Upper lobe of left lung (tissue), 6 donors: ENCODE data around the gene NAA80. TPM values are rescaled to one million over a fixed set of nuclear protein-coding genes. Genes with fewer than 3 reads are reported as not detected.

Experiments used
- ATAC-seq, 2 donors: fragments of 200-7000 bp; cut with Tn5 transposase; one replicate each; pipeline ENCODE4 v1.9.1; 2022; ENCODE audit warnings: mild to moderate bottlenecking in 2 of 2, moderate library complexity in 2 of 2; ENCODE audit not compliant: low FRiP score in 2 of 2
- DNase-seq, 2 donors: peaks; one replicate each; pipeline ENCODE4 v3.0.0-alpha.2; 2019 to 2020
- H3K27ac ChIP-seq, 4 donors: fragments of 200-600 bp; sonication (generic); one replicate each; pipeline ENCODE4 v1.5.1; 2016 to 2019
- H3K27me3 ChIP-seq, 4 donors: fragments of 200-600 bp; sonication (generic); one replicate each; pipeline ENCODE4 v1.5.1; 2017 to 2019
- H3K36me3 ChIP-seq, 4 donors: fragments of 200-600 bp; sonication (generic); one replicate each; pipeline ENCODE4 v1.5.1; 2016 to 2019
- H3K4me1 ChIP-seq, 4 donors: fragments of 200-600 bp; sonication (generic); one replicate each; pipeline ENCODE4 v1.5.1; 2018 to 2019
- H3K4me3 ChIP-seq, 4 donors: fragments of 200-600 bp; sonication (generic); one replicate each; pipeline ENCODE4 v1.5.1; 2017 to 2019; ENCODE audit warnings: mild to moderate bottlenecking in 2 of 4, moderate library complexity in 1 of 4
- H3K9me3 ChIP-seq, 4 donors: fragments of 200-600 bp; sonication (generic); one replicate each; pipeline ENCODE4 v1.5.1; 2018 to 2019
- EP300 ChIP-seq, 4 donors: sonication (generic); formaldehyde crosslinking; IDR thresholded peaks; one replicate each; pipeline ENCODE4 v1.5.1; 2017; ENCODE audit warnings: antibody characterized with exemption in 4 of 4, control low read depth in 2 of 4
- POLR2A ChIP-seq, 4 donors: fragments of 450-650 bp; IDR thresholded peaks; one replicate each; pipeline ENCODE4 v1.5.1; 2016 to 2017; ENCODE audit warnings: antibody characterized with exemption in 4 of 4, mild to moderate bottlenecking in 2 of 4
- POLR2AphosphoS5 ChIP-seq, 2 donors: sonication (generic); formaldehyde crosslinking; IDR thresholded peaks; one replicate each; pipeline ENCODE4 v1.5.1; 2017; ENCODE audit warnings: antibody characterized with exemption in 2 of 2
- WGBS, 2 donors: methylation state at CpG; one replicate each; pipeline ENCODE4 v1.1.5; 2017 to 2018; 5-methylcytosine and 5-hydroxymethylcytosine counted together
- total RNA-seq, 6 donors: library from RNA; depleted of rRNA in 4 of 6; stranded (reverse); fragments of >200 nt in 4 of 6; gene quantifications; one replicate each; pipeline versions ENCODE4 v1.1.0 to v1.2.1, GENCODE V29; 2016 to 2021
- TF ChIP-seq, protein P1 (sequence below), 6 experiments: fragments of 450-650 bp in 4 of 6; fragments of 200-600 bp in 2 of 6; sonication (generic) in 2 of 6; IDR thresholded peaks; one replicate each; pipeline ENCODE4 v1.5.1; 2016 to 2019; ENCODE audit warnings: antibody characterized with exemption in 6 of 6
- donor health status: DM: no; HTN: no; CAD: no; lungs with moderate emphysema.
- donor health status: DM: no; HTN: yes; CAD: no; lungs with severe emphysema.

The NAA80 gene
- total RNA-seq, 6 donors from 2014 or later, result 12.1 to 34.5 (median 15.1) TPM

GRCh38 chr3:50278880-50279224, 20.4 kb downstream of the NAA80 start, which contains the start of gene LSMEM2:
Gene LSMEM2, plus strand, starts transcription at chr3:50279087. Its CDS starts 27 bp downstream, at chr3:50279114.
- H3K4me1 ChIP-seq, result peaks cover 8 to 19% (median 10%) of the 10 kb centered on the region in 4 donors
- H3K36me3 ChIP-seq, result peaks cover 0 to 28% (median 8%) of the 10 kb centered on the region in 4 donors
- 57% methylated on average over 2 of the region's 2 CpGs; no CpG with 5 or more reads in 1 of the 2 donors for WGBS, 2 donors
- no peak within 1 kb of the TSS for H3K27ac ChIP-seq
- no peaks in the 10 kb centered on the region for H3K9me3 ChIP-seq
- H3K27me3 ChIP-seq, result peaks cover 0 to 13% (median 3%) of the 10 kb centered on the region in 4 donors
- H3K4me3 ChIP-seq, result no peak within 1 kb of the TSS
- DNase-seq (no peak), ATAC-seq (no peak)
- no peak for TF ChIP-seq POLR2AphosphoS5 (IDR thresholded peaks at IDR 0.05)
- TF ChIP-seq EP300 (IDR thresholded peaks at IDR 0.05), result no peak
- no peak for TF ChIP-seq POLR2A (IDR thresholded peaks at IDR 0.05)
- TF ChIP-seq, protein P1, sequence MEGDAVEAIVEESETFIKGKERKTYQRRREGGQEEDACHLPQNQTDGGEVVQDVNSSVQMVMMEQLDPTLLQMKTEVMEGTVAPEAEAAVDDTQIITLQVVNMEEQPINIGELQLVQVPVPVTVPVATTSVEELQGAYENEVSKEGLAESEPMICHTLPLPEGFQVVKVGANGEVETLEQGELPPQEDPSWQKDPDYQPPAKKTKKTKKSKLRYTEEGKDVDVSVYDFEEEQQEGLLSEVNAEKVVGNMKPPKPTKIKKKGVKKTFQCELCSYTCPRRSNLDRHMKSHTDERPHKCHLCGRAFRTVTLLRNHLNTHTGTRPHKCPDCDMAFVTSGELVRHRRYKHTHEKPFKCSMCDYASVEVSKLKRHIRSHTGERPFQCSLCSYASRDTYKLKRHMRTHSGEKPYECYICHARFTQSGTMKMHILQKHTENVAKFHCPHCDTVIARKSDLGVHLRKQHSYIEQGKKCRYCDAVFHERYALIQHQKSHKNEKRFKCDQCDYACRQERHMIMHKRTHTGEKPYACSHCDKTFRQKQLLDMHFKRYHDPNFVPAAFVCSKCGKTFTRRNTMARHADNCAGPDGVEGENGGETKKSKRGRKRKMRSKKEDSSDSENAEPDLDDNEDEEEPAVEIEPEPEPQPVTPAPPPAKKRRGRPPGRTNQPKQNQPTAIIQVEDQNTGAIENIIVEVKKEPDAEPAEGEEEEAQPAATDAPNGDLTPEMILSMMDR (IDR thresholded peaks at IDR 0.05), result no peak

DNA sequence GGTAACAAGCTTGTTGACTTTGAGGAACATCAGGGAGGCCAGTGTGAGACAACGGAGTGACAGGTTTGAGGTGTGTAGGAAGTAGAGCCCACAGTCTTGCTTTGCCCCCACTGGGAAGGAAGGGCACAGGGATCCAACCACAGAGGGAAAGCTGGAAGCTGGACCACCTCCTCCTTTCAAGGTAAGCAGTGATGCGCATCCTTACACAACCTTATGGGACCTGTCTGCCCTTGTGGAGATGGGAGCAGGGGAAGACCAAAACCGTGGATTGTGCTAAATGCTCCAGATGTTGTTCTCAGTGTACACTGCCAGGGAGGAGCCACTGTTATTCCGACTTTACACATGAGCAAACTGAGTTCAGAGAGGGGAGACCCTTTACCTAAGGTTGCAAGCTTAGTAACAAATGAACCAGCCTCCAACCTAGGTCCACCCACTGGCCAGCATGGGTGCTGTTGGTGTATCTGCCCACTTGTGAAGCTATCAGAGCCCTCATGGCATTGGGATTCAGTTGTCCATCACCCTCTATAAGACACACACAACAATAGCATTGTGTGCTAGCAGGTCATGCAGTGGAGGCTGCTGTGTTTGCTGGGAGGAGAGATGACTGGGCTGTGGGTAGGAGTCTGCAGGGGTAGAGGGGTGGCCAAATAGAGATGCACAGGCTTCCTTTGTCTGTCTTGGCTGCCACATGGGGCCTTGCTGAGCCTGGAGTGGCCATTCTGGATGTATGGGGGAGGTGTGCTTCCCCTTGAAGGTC, 20.9 kb downstream of the NAA80 start:
- peaks cover 14 to 25% (median 15%) of the 10 kb centered on the region in 4 donors for H3K4me1 ChIP-seq
- H3K9me3 ChIP-seq, result no peaks in the 10 kb centered on the region
- DNase-seq, result no peak
- peaks cover 0 to 13% (median 5%) of the 10 kb centered on the region in 4 donors for H3K27me3 ChIP-seq
- TF ChIP-seq, protein P1 (IDR thresholded peaks at IDR 0.05), result no peak
- TF ChIP-seq POLR2AphosphoS5 (IDR thresholded peaks at IDR 0.05) (no peak), POLR2A (IDR thresholded peaks at IDR 0.05) (no peak), EP300 (IDR thresholded peaks at IDR 0.05) (no peak)
- ATAC-seq, result no peak
- WGBS, 2 donors, result 85 to 90% methylated on average over 4 of the region's 4 CpGs
- H3K36me3 ChIP-seq, result peaks cover 0 to 28% (median 8%) of the 10 kb centered on the region in 4 donors
- no peak overlapping the region for H3K27ac ChIP-seq
- no peak overlapping the region for H3K4me3 ChIP-seq

DNA sequence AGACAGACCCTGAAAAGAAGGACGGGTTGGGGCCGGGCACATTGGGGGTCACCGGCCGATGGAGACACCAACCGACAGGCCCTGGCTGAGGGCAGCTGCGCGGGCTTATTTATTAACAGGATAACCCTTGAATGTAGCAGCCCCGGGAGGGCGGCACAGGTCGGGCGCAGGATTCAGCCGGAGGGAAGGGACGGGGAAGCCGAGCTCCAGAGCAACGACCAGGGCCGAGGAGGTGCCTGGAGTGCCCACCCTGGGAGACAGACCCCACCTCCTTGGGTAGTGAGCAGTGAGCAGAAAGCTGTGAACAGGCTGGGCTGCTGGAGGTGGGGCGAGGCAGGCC, 22.5 kb downstream of the NAA80 start:
- DNase-seq, result no peak
- Histone ChIP-seq H3K27ac (no peak overlapping the region), H3K4me3 (no peak overlapping the region), H3K9me3 (no peaks in the 10 kb centered on the region), H3K4me1 (peaks cover 18 to 38% (median 25%) of the 10 kb centered on the region in 4 donors), H3K36me3 (peaks cover 0 to 28% (median 8%) of the 10 kb centered on the region in 4 donors), H3K27me3 (peaks cover 0 to 13% (median 5%) of the 10 kb centered on the region in 4 donors)
- no peak for TF ChIP-seq POLR2AphosphoS5 (IDR thresholded peaks at IDR 0.05)
- TF ChIP-seq POLR2A (IDR thresholded peaks at IDR 0.05), result no peak
- TF ChIP-seq, protein P1 (IDR thresholded peaks at IDR 0.05), result no peak
- no peak for TF ChIP-seq EP300 (IDR thresholded peaks at IDR 0.05)
- ATAC-seq, result no peak
- 87% methylated on average over 16 to 17 of the region's 17 CpGs for WGBS, 2 donors

DNA sequence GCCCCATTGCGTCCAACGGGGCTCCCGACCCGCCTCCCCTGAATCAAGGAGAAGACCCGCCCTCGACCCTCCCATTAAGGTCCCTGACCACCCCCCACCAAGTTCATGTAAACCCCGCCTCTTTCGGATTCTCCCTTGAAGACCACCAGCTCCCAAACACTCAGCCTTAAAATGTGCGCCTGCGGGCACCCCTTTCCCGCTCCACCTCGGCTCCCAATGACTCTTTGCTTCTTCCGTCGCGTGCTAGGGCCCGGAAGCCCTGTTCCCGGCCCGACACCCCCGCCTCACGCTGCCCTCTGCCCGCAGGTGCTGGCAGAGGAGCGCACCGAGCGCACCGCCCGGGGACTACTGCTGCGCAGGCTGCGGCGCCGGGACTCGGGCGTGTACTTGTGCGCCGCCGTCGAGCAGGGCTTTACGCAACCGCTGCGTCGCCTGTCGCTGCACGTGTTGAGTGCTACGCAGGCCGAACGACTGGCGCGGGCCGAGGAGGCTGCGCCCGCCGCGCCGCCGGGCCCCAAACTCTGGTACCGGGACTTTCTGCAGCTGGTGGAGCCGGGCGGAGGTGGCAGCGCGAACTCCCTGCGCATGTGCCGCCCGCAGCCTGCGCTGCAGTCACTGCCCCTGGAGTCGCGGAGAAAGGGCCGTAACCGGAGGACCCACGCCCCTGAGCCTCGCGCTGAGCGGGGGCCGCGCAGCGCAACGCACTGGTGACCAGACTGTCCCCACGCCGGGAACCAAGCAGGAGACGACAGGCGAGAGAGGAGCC, 23.0 kb downstream of the NAA80 start:
- no peak for ATAC-seq
- Histone ChIP-seq H3K9me3 (no peaks in the 10 kb centered on the region), H3K36me3 (peaks cover 0 to 28% (median 8%) of the 10 kb centered on the region in 4 donors), H3K4me3 (no peak overlapping the region), H3K27me3 (peaks cover 0 to 13% (median 5%) of the 10 kb centered on the region in 4 donors), H3K4me1 (peaks cover 21 to 43% (median 28%) of the 10 kb centered on the region in 4 donors), H3K27ac (no peak overlapping the region)
- TF ChIP-seq, protein P1 (IDR thresholded peaks at IDR 0.05), result no peak
- no peak for TF ChIP-seq POLR2A (IDR thresholded peaks at IDR 0.05)
- TF ChIP-seq EP300 (IDR thresholded peaks at IDR 0.05), result no peak
- TF ChIP-seq POLR2AphosphoS5 (IDR thresholded peaks at IDR 0.05), result no peak
- peak in 1 of 2 donors; percentile 87 for DNase-seq
- 71 to 77% methylated on average over 34 to 73 of the region's 79 CpGs for WGBS, 2 donors
